Neural cell (in vitro differentiated cells): ENCODE results near the gene GAL. TPM values are rescaled to one million over a fixed set of nuclear protein-coding genes. Genes with fewer than 3 reads are reported as not detected.

ENCODE experiments used
- H2AFZ ChIP-seq: fragments of 200-600, 300-800 bp; sonication (generic), shearing (Covaris generic); 2 replicates; pipeline ENCODE4 v1.6.0; 2014; ENCODE audit warnings: low read depth, mild to moderate bottlenecking, antibody characterized with exemption, low read length, moderate library complexity
- H3F3A ChIP-seq: fragments of 200-600 bp; shearing (Covaris generic); 2 replicates; pipeline ENCODE4 v1.6.1; 2016; ENCODE audit warnings: mild to moderate bottlenecking, moderate library complexity, mixed read lengths, antibody characterized with exemption, low read length; ENCODE audit not compliant: insufficient read depth, poor library complexity, severe bottlenecking
- H3K27ac ChIP-seq: fragments of 200-600, 300-800 bp; sonication (generic), shearing (Covaris generic); 2 replicates; pipeline ENCODE4 v1.5.1; 2014; ENCODE audit warnings: mild to moderate bottlenecking, low read length, moderate library complexity
- H3K27me3 ChIP-seq: fragments of 300-800, 200-600 bp; sonication (generic), shearing (Covaris generic); 2 replicates; pipeline ENCODE4 v1.6.0; 2014; ENCODE audit warnings: mild to moderate bottlenecking, low read depth, low read length, moderate library complexity; ENCODE audit not compliant: insufficient read depth
- H3K36me3 ChIP-seq: fragments of 300-800, 200-600 bp; sonication (generic), shearing (Covaris generic); 2 replicates; pipeline ENCODE4 v1.5.1; 2014; ENCODE audit warnings: mild to moderate bottlenecking, antibody characterized with exemption, low read length, moderate library complexity; ENCODE audit not compliant: insufficient read depth
- H3K4me2 ChIP-seq: fragments of 300-800, 200-600 bp; sonication (generic), shearing (Covaris generic); 2 replicates; pipeline ENCODE4 v1.6.0; 2014; ENCODE audit warnings: mild to moderate bottlenecking, low read length
- H3K4me3 ChIP-seq: fragments of 300-800, 200-600 bp; sonication (generic), shearing (Covaris generic); 2 replicates; pipeline ENCODE4 v1.5.1; 2014; ENCODE audit warnings: mild to moderate bottlenecking, low read length, moderate library complexity
- H3K79me2 ChIP-seq: fragments of 200-600 bp; shearing (Covaris generic); replicated peaks from 2 replicates; pipeline ENCODE4 v1.6.0; 2014; ENCODE audit warnings: mild to moderate bottlenecking, low read length, moderate library complexity; ENCODE audit not compliant: insufficient read depth
- H3K9ac ChIP-seq: fragments of 300-800, 200-600 bp; sonication (generic), shearing (Covaris generic); 2 replicates; pipeline ENCODE4 v1.6.1; 2016; ENCODE audit warnings: mild to moderate bottlenecking, low read length, mixed read lengths
- H3K9me2 ChIP-seq: fragments of 200-600 bp; shearing (Covaris generic); 2 replicates; pipeline ENCODE4 v1.6.1; 2016; ENCODE audit warnings: mild to moderate bottlenecking, low read length, mixed read lengths; ENCODE audit not compliant: insufficient read depth
- H3K9me3 ChIP-seq: fragments of 200-600, 300-800 bp; sonication (generic), shearing (Covaris generic); 2 replicates; pipeline ENCODE4 v1.6.1; 2016; ENCODE audit warnings: mild to moderate bottlenecking, mixed run types, low read length, moderate library complexity, mixed read lengths
- H4K20me1 ChIP-seq: fragments of 200-600 bp; shearing (Covaris generic); 2 replicates; pipeline ENCODE4 v1.6.1; 2016; ENCODE audit warnings: mild to moderate bottlenecking, mixed run types; ENCODE audit not compliant: insufficient read depth
- EP300 ChIP-seq: fragments of 450-650 bp; conservative IDR thresholded peaks from 2 replicates; pipeline ENCODE4 v1.6.1; 2014; ENCODE audit warnings: antibody characterized with exemption, mild to moderate bottlenecking, moderate library complexity; ENCODE audit not compliant: poor library complexity, severe bottlenecking
- EZH2 ChIP-seq: fragments of 200-600, 300-800 bp; shearing (Covaris generic), sonication (generic); IDR thresholded peaks from 2 replicates; pipeline ENCODE4 v1.6.1; 2014; ENCODE audit warnings: antibody characterized with exemption, low read length, borderline replicate concordance, mild to moderate bottlenecking; ENCODE audit not compliant: insufficient read depth, poor library complexity, severe bottlenecking
- MXI1 ChIP-seq: fragments of 450-650 bp; conservative IDR thresholded peaks from 2 replicates; pipeline ENCODE4 v1.6.1; 2014; ENCODE audit warnings: antibody characterized with exemption, mild to moderate bottlenecking; ENCODE audit not compliant: poor library complexity, severe bottlenecking
- POLR2AphosphoS5 ChIP-seq: IDR thresholded peaks from 2 replicates; pipeline ENCODE4 v1.6.1; 2012
- RAD21 ChIP-seq: fragments of 450-650 bp; conservative IDR thresholded peaks from 2 replicates; pipeline ENCODE4 v1.6.1; 2014; ENCODE audit warnings: antibody characterized with exemption, mild to moderate bottlenecking, moderate library complexity
- REST ChIP-seq: IDR thresholded peaks from 2 replicates; pipeline ENCODE4 v1.6.1; 2012; ENCODE audit warnings: borderline replicate concordance
- SMC3 ChIP-seq: fragments of 450-650 bp; conservative IDR thresholded peaks from 2 replicates; pipeline ENCODE4 v1.6.1; 2014; ENCODE audit warnings: antibody characterized with exemption, mild to moderate bottlenecking, moderate library complexity; ENCODE audit not compliant: poor library complexity
- TAF1 ChIP-seq: IDR thresholded peaks from 2 replicates; pipeline ENCODE4 v1.6.1; 2012; ENCODE audit warnings: low read depth
- polyA plus RNA-seq: library from polyadenylated mRNA; depleted of rRNA; stranded (reverse); fragments of >200 nt; gene quantifications from 2 replicates; pipeline ENCODE4 v1.2.3, GENCODE V29; 2014
- TF ChIP-seq, protein P1 (sequence below): fragments of 450-650 bp; IDR thresholded peaks from 2 replicates; pipeline ENCODE4 v1.5.1; 2014; ENCODE audit warnings: antibody characterized with exemption, mild to moderate bottlenecking, moderate library complexity; ENCODE audit not compliant: poor library complexity, severe bottlenecking

The GAL gene
- polyA plus RNA-seq, 1 donor from 2014 or later: 2.1 TPM

DNA sequence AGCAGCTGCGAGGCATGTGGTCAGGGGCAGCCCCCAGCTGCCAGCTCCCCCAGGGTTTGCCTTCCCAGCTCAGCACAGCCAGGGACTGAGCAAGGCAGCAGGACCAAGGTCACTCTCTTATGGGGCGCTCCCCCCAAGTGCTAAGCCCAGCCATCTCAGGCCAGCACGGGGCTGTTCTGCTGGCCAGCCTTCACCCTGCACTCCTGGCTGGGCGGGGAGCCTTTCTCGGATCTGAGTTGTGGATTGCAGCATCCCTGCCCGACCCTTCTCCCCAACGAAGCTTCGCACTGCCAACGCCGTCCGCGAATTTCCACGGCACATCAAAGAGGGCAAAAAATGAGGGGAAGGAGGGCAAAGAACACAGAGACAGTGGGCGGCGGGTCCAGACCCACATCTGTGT is 42.5 kb upstream of the GAL start:
- TF ChIP-seq POLR2AphosphoS5 (no peak), RAD21 (no peak), EP300 (no peak), TAF1 (no peak), REST (no peak), EZH2 (no peak), MXI1 (no peak), SMC3 (no peak)
- TF ChIP-seq, protein P1, sequence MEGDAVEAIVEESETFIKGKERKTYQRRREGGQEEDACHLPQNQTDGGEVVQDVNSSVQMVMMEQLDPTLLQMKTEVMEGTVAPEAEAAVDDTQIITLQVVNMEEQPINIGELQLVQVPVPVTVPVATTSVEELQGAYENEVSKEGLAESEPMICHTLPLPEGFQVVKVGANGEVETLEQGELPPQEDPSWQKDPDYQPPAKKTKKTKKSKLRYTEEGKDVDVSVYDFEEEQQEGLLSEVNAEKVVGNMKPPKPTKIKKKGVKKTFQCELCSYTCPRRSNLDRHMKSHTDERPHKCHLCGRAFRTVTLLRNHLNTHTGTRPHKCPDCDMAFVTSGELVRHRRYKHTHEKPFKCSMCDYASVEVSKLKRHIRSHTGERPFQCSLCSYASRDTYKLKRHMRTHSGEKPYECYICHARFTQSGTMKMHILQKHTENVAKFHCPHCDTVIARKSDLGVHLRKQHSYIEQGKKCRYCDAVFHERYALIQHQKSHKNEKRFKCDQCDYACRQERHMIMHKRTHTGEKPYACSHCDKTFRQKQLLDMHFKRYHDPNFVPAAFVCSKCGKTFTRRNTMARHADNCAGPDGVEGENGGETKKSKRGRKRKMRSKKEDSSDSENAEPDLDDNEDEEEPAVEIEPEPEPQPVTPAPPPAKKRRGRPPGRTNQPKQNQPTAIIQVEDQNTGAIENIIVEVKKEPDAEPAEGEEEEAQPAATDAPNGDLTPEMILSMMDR: no peak
- H3K4me3 ChIP-seq: no peak overlapping the region
- no peak overlapping the region for H2AFZ ChIP-seq
- H3K36me3 ChIP-seq: no peaks in the 10 kb centered on the region
- no peaks in the 10 kb centered on the region for H3K27me3 ChIP-seq
- no peak overlapping the region for H3K27ac ChIP-seq
- no peaks in the 10 kb centered on the region for H4K20me1 ChIP-seq
- H3K9me3 ChIP-seq: no peaks in the 10 kb centered on the region
- H3K79me2 ChIP-seq: no peaks in the 10 kb centered on the region
- no peak overlapping the region for H3K4me2 ChIP-seq
- H3K9me2 ChIP-seq: no peaks in the 10 kb centered on the region
- no peak overlapping the region for H3K9ac ChIP-seq
- H3F3A ChIP-seq: no peaks in the 10 kb centered on the region

DNA sequence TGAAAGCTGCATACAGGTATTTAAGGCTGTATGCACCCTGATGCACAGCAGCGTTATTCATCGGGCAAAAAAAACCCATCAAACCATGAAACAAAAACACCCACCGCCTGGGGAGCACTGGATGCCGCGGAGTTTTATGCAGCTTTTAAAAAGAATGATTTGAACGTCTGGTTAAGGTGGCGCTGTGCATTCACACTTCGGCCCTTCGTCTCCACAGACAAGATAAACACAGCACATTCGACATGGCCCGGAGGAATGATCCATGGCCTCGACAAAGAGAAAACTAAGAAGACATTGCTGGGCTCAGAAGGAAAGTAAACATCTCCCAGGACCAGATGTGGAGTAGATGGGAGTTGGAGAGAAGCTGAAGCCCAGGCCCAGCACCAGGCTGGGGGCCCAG is 40.8 kb upstream of the GAL start:
- H3K36me3 ChIP-seq: no peaks in the 10 kb centered on the region
- no peaks in the 10 kb centered on the region for H4K20me1 ChIP-seq
- no peaks in the 10 kb centered on the region for H3K9me3 ChIP-seq
- no peaks in the 10 kb centered on the region for H3F3A ChIP-seq
- no peak overlapping the region for H3K9ac ChIP-seq
- H3K4me2 ChIP-seq: no peak overlapping the region
- H3K27ac ChIP-seq: no peak overlapping the region
- no peaks in the 10 kb centered on the region for H3K9me2 ChIP-seq
- no peak overlapping the region for H3K4me3 ChIP-seq
- no peaks in the 10 kb centered on the region for H3K27me3 ChIP-seq
- H2AFZ ChIP-seq: no peak overlapping the region
- H3K79me2 ChIP-seq: no peaks in the 10 kb centered on the region
- TF ChIP-seq TAF1: no peak
- TF ChIP-seq, protein P1: no peak
- TF ChIP-seq MXI1: no peak
- TF ChIP-seq RAD21: no peak
- no peak for TF ChIP-seq EP300
- TF ChIP-seq POLR2AphosphoS5: no peak
- TF ChIP-seq REST: no peak
- no peak for TF ChIP-seq EZH2
